ACC112 (cell line): ENCODE results near the gene ZC3H7A.

Experiments used
- H2AFZ ChIP-seq: fragments of 200-600 bp; sonication (generic); one replicate; pipeline ENCODE4 v1.6.0; 2017; ENCODE audit warnings: antibody characterized with exemption, low read length; ENCODE audit not compliant: unreplicated experiment
- H3K27ac ChIP-seq: fragments of 200-600 bp; sonication (generic); 2 replicates; pipeline ENCODE4 v1.5.1; 2014; ENCODE audit warnings: low read depth, mild to moderate bottlenecking, antibody characterized with exemption, low read length, moderate library complexity
- H3K27me3 ChIP-seq: fragments of 200-600 bp; sonication (generic); 2 replicates; pipeline ENCODE4 v1.6.1; 2014; ENCODE audit warnings: mild to moderate bottlenecking, antibody characterized with exemption, low read length, moderate library complexity, mixed read lengths; ENCODE audit not compliant: insufficient read depth
- H3K36me3 ChIP-seq: fragments of 200-600 bp; sonication (generic); 2 replicates; pipeline ENCODE4 v1.6.1; 2016; ENCODE audit warnings: mild to moderate bottlenecking, antibody characterized with exemption, low read length, moderate library complexity, mixed read lengths; ENCODE audit not compliant: insufficient read depth
- H3K4me1 ChIP-seq: fragments of 200-600 bp; sonication (generic); one replicate; pipeline ENCODE4 v1.6.1; 2016; ENCODE audit warnings: low read length, mixed read lengths; ENCODE audit not compliant: insufficient read depth, unreplicated experiment, control insufficient read depth
- H3K4me3 ChIP-seq: fragments of 200-600 bp; sonication (generic); 2 replicates; pipeline ENCODE4 v1.5.1; 2014; ENCODE audit warnings: mild to moderate bottlenecking, low read depth, low read length
- H3K79me2 ChIP-seq: fragments of 200-600 bp; sonication (generic); one replicate; pipeline ENCODE4 v1.6.0; 2016; ENCODE audit warnings: low read length; ENCODE audit not compliant: control insufficient read depth, unreplicated experiment, insufficient read depth

The ZC3H7A gene

DNA sequence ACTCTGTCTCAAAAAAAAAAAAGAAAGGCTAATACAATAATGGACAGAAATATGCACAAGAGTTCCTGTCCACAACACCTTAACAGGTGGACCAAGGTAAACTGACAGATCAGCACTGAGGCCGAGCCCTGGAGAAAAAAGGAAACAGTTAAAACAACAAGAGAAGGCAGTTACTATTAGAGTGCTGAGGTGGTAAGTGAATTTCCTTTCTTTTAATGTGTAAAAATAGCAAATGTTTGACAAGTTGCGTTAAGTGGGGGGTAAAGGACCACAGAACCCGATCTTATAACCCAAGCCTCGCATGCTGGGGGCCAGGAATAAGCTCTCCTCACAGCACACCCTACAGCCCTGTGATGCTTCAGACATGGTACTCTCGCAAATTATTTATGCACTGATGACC, 79.2 kb downstream of the ZC3H7A start:
- Histone ChIP-seq H3K27me3 (no peaks in the 10 kb centered on the region), H3K4me1 (no peaks in the 10 kb centered on the region), H3K36me3 (peaks cover 8% of the 10 kb centered on the region; the same call in 1 of the 2 replicates), H3K79me2 (peaks cover 3% of the 10 kb centered on the region), H3K27ac (no peak overlapping the region), H3K4me3 (no peak overlapping the region), H2AFZ (no peak overlapping the region)

DNA sequence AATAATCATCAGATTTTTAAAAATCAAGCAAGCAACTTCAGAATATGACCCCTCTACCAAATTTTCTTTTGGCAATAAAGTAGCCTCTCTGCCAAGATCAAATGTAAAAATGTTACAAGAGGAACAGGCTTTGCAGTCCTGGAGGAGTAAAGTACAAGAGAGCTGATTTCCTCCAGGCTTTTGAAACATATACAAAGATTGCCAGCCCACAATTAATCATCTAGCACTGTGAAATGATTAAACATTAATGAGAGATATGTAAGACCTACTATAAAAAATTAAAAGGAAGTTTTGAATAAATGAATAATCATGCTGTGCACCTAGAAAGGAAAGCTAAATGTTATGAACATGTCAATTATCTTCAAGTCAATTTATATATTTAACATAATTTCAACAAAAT, 80.7 kb downstream of the ZC3H7A start:
- Histone ChIP-seq H3K79me2 (peaks cover 3% of the 10 kb centered on the region), H3K4me1 (no peaks in the 10 kb centered on the region), H3K27ac (no peak overlapping the region), H2AFZ (no peak overlapping the region), H3K36me3 (peaks cover 8% of the 10 kb centered on the region; the same call in 1 of the 2 replicates), H3K4me3 (no peak overlapping the region), H3K27me3 (no peaks in the 10 kb centered on the region)

DNA sequence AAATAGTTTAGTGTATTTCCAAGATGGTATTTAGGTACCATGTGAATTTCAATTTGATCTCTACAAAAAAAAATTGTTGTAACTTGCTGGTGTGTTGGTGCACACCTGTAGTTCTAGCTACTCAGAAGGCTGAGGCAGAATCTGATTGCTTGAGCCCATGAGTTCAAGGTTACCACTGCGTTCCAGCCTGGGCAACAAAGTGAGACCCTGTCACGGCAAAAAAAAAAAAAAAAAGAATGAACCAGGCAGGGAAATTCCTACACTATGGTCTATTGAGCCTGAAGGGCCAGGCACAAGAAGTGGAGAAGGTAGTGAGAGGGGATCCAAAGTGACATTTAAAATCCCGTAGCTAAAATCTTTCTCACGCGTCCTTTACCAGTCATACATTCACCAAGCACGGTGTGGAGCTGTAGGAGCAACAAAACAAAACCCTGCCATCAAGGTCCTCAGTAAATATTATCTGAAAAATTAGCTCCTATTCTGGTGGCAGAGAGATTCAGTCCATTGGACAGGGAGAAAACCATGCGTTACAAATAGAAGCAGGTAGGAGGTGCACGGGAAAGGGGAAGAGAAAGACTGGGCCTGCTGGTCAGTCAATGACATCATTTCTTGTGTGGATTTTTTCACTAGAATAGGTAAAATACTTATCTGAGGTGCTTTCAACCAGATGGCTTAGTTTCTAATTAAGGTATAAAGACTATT, 81.7 kb downstream of the ZC3H7A start:
- no peak overlapping the region for H3K4me3 ChIP-seq
- no peak overlapping the region for H3K27ac ChIP-seq
- H3K36me3 ChIP-seq: peaks cover 5% of the 10 kb centered on the region; the same call in 1 of the 2 replicates
- no peaks in the 10 kb centered on the region for H3K4me1 ChIP-seq
- no peak overlapping the region for H2AFZ ChIP-seq
- H3K79me2 ChIP-seq: peaks cover 3% of the 10 kb centered on the region
- no peaks in the 10 kb centered on the region for H3K27me3 ChIP-seq

DNA sequence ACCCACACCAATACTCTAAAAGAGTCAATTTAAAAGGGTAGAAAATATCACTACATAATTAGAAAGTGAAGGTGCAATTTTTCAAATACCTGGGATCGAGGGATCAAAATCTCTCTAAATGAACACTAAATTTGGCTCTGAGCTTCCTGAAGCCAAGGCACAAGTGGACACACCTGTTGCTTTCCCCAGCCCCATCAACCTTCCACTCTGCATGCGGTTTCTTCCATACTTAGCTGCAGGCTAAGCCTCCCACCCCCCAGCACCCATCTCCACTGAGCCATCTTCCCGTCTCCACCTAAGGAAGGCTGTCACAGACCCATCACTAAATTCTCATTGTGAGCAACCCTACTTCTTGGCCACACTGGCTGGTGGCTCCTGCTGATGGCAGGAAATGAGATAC, 84.9 kb downstream of the ZC3H7A start:
- Histone ChIP-seq H3K79me2 (peaks cover 3% of the 10 kb centered on the region), H2AFZ (no peak overlapping the region), H3K4me3 (no peak overlapping the region), H3K4me1 (peaks cover 11% of the 10 kb centered on the region), H3K27me3 (no peaks in the 10 kb centered on the region), H3K27ac (no peak overlapping the region), H3K36me3 (no peaks in the 10 kb centered on the region; the same call in 1 of the 2 replicates)

DNA sequence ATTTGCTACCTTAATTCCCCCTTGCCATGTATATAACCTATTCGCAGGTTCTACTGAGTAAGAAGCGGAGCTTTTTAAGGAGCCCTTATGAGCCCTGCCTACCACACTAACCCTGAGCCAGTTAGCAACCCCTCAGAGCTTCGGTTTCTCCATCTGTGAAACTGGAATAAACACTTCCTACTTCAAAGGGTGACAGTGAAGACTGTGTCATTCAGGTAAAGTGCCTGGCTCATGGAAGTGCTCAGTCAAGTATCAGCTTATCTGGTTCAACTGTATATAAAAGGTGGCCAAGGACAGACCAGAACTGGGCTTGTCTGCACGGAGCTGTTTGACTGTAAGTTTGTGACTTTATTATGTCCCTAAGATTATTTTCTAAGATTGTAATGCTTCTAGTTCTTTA, 85.4 kb downstream of the ZC3H7A start:
- H3K4me3 ChIP-seq: no peak overlapping the region
- H3K4me1 ChIP-seq: peaks cover 11% of the 10 kb centered on the region
- no peaks in the 10 kb centered on the region; the same call in 1 of the 2 replicates for H3K36me3 ChIP-seq
- no peaks in the 10 kb centered on the region for H3K27me3 ChIP-seq
- H3K79me2 ChIP-seq: peaks cover 3% of the 10 kb centered on the region
- H2AFZ ChIP-seq: no peak overlapping the region
- H3K27ac ChIP-seq: no peak overlapping the region

DNA sequence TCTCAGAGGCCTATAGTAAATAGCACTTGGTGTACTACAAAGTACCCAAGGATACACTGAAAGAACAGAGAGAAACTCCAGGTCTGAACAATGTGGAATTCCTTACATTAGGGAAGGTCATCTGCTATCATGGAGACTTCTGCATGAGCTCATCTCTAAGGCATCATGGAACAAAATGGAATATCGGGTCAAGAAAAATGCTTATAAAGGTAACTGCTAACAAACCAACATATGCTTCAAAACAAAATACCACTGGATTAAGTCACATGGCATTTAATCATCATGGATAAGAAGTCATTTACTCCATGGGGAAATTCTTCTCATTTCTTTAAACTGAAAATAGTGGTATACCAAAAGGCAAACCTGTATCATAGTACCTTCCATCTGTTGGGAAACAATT, 88.6 kb downstream of the ZC3H7A start:
- H2AFZ ChIP-seq: no peak overlapping the region
- H3K27me3 ChIP-seq: no peaks in the 10 kb centered on the region
- H3K27ac ChIP-seq: peak overlapping the region; percentile 59
- peaks cover 11% of the 10 kb centered on the region for H3K4me1 ChIP-seq
- H3K79me2 ChIP-seq: peaks cover 2% of the 10 kb centered on the region
- H3K36me3 ChIP-seq: peaks cover 4% of the 10 kb centered on the region
- H3K4me3 ChIP-seq: no peak overlapping the region

DNA sequence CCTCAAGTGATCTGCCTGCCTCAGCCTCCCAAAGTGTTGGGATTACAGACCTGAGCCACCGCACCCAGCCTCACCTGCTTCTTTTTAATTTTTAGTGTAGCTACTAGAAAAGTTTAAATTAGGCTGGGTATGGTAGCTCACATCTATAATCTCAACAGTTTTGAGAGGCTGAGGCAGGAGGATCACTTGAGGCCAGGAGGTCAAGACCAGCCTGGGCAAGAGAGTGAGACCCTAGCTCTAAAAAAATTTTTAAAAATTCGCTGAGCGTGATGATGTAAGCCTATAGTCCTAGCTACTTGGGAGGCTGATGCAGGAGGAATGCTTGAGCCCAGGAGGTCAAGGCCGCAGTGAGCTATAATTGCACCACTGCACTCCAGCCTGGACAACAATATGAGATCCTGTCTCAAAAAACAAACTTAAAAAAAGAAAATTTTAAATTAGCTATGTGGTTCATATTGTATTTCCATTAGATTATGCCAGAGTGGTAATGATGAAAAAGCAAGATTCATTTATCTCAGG, 89.3 kb downstream of the ZC3H7A start:
- H2AFZ ChIP-seq: no peak overlapping the region
- no peaks in the 10 kb centered on the region for H3K79me2 ChIP-seq
- H3K36me3 ChIP-seq: peaks cover 4% of the 10 kb centered on the region
- H3K4me1 ChIP-seq: peaks cover 11% of the 10 kb centered on the region
- peak overlapping the region; percentile 59 for H3K27ac ChIP-seq
- H3K27me3 ChIP-seq: no peaks in the 10 kb centered on the region
- no peak overlapping the region for H3K4me3 ChIP-seq

DNA sequence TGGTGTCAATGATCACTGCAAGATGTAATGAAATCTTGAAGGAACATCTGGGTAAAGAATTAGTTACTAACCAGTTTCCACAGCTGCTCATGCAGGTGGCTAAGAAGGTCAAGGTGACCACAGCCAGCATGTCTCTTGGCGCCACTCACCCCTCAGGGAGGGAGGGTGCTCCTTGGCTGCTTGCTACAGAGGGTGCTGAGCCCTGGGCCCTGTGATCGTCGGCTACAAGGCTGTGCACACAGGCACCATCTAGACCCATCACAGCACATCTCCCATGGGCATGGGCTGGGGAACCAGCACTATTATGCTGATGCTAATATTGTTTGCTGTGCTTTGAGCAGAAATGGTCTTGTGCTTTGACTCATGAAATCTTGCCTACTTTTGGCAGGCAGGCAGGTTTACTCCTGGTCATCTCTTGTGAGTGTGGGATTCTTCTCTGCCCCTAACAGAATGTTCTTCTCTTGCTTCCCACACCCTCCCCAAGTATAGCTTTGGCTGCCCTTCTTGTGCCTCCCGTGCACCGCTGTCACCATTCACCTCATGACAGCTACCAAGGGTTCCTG, 90.8 kb downstream of the ZC3H7A start:
- H3K79me2 ChIP-seq: no peaks in the 10 kb centered on the region
- H3K27ac ChIP-seq: no peak overlapping the region
- no peak overlapping the region for H2AFZ ChIP-seq
- H3K4me1 ChIP-seq: peaks cover 11% of the 10 kb centered on the region
- H3K36me3 ChIP-seq: peaks cover 4% of the 10 kb centered on the region
- no peaks in the 10 kb centered on the region for H3K27me3 ChIP-seq
- no peak overlapping the region for H3K4me3 ChIP-seq

DNA sequence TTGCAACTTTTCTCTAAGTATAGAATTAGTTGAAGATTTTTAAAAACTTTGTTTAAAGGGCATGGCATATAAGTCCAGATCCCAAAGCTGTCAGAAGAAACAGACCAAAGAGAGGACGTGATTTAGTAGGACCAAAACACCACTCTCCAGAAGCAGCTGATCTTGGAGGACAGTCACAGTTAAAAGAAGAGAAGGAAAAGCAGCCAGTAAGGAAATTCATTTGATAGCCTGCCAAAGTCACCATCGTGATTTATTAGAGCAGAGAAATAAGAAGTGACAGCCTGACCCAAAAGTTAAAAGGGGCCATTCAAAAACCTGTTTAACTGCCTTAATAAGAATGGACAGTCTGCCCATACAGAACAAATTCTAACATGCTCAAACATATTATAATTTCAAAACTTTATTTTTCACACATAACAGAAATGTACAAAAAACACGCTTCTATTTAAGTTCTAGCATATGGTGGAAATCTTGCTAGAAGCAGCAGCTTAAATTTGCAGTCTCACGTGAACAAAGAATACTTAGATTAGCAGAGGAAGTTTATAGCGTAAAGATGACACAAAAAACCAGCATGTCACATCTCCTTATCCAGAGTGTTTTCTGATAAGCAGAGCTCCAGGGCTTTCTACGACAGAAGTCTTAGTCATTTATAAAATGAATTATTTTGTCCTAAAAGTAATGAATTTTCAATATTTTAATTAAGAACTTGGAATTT, 91.6 kb downstream of the ZC3H7A start:
- H3K36me3 ChIP-seq: peaks cover 4% of the 10 kb centered on the region

More for the DNA sequence above, 91.6 kb downstream of the ZC3H7A start:
- Histone ChIP-seq H3K4me1 (peaks cover 16% of the 10 kb centered on the region), H2AFZ (no peak overlapping the region), H3K79me2 (no peaks in the 10 kb centered on the region), H3K27ac (no peak overlapping the region), H3K27me3 (no peaks in the 10 kb centered on the region), H3K4me3 (no peak overlapping the region)
